H1 (cell line): ENCODE measurements around the gene SCG5. TPM values are rescaled to one million over a fixed set of nuclear protein-coding genes. Genes with fewer than 3 reads are reported as not detected.

ENCODE experiments used
- EP300 ChIP-seq, 2 experiments: IDR thresholded peaks; 1 replicate in 1 of 2; 2 replicates in 1 of 2; pipeline ENCODE4 v1.6.1; 2011 to 2012; ENCODE audit warnings: low read depth in 2 of 2, low read length in 2 of 2, mild to moderate bottlenecking in 2 of 2, borderline replicate concordance in 1 of 2, inconsistent platforms in 1 of 2, moderate library complexity in 1 of 2
- polyA plus RNA-seq, 7 experiments: library from polyadenylated mRNA; depleted of rRNA in 3 of 7; stranded (reverse) in 5 of 7; unstranded in 2 of 7; fragments of >200 nt in 5 of 7; fragments of 200-250 nt in 2 of 7; gene quantifications; 1 replicate in 5 of 7; 2 replicates in 1 of 7; 4 replicates in 1 of 7; pipeline versions ENCODE4 v1.2.1 to v1.2.3, GENCODE V29; 2011 to 2013; ENCODE audit warnings: missing spikeins in 2 of 7, mixed read lengths in 2 of 7
- total RNA-seq: library from RNA; stranded (reverse); fragmentation: NEBNext Ultra II Directional; extraction: Animal tissue kit (Norgen Biotek cat#: 25700); gene quantifications from 2 replicates; pipeline ENCODE4 v1.2.1, GENCODE V29; 2021

Gene SCG5
- total and polyA plus RNA-seq, 2 of the 8 experiments (the other 6 are each of a cell fraction or from before 2014, with no cell fraction given): 18.7 to 19.9 TPM

DNA sequence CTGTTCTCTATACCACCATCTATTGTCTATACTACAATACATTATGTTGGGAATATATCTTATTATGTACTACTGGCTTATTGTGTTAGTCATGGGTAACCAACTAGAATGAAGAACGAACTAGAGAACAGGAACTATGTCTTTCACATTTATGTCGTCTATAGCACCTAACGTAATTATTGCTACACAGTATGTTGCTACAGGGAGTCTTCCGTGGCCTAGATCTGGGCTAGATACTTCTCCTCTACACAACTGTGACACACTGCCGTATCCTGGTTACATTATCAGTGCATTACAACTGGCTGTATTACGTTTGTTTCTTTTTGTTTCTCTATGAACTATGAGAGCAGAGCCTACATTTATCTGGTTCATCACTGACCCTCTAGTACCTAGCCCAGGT lies 34.0 kb downstream of the SCG5 start (continued):
- TF ChIP-seq EP300 (IDR thresholded peaks at IDR 0.05; ENCODE audit: borderline replicate concordance in 1 of 2, low read depth in 2 of 2, low read length in 2 of 2): no peak
